Smooth muscle cell of the pulmonary artery (primary cell): Measurements from ENCODE around the gene ZNF221. TPM values are rescaled to one million over a fixed set of nuclear protein-coding genes. Genes with fewer than 3 reads are reported as not detected.

ENCODE experiments used
- total RNA-seq: library from RNA; depleted of rRNA; stranded (reverse); fragments of >200 nt; gene quantifications from 2 replicates; pipeline ENCODE4 v1.2.3, GENCODE V29; 2014

The ZNF221 gene
- 10.0 and 13.0 TPM in 2 replicates for total RNA-seq

GRCh38 chr19:43950834-43951645 lies at the start of gene ZNF221:
Gene ZNF221, plus strand, starts transcription at chr19:43951228. Its CDS starts 11,499 bp downstream, at chr19:43962727.

GRCh38 chr19:43934985-43935708 lies 15.9 kb upstream of the ZNF221 start, which contains the start of gene ZNF45:
Gene ZNF45, minus strand, starts transcription at chr19:43935282. Its CDS starts 13,097 bp downstream, at chr19:43922185.

DNA sequence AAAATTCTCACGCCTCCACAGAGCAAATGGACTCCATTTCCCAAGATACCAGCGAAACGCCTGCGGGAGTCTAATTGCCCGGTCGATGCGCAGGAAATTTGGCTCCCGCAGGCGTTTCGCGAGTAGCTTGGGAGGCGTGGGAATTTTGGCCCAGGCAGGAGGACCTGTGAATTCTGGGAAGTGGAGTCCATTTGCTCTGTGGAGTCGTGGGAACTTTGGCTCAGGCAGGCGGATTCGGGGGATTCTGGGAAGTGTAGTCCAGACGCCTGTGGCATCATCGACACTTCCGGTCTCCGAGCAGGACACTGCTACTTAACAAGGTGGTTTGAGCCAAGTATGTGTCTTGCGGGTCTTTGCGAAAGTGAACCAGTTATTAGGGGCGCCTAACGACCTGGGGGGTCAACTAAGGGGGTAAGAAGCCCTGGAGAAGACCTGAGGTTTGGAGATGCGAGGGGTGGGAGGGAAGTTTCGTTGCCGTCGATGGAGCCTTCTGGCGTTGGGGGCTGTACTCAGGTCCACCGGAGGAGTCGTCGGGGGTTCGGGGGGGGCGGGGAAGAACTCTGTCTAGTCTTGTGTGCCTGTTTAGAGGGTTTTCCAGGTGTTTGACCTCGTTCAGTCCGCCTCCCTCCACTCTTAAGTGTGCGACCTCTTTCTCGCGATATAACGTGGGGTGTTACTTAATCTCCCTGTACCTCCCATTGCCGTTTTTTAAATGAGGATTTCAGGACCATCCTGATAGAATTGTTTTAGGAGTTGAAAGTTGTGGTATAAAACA lies 33.1 kb downstream of the ZNF221 start, which contains the start of gene ZNF155:
Gene ZNF155, plus strand, starts transcription at position 277 of the 775 bp plus-strand sequence. CDS start 4,356 bp downstream, outside the sequence.

DNA sequence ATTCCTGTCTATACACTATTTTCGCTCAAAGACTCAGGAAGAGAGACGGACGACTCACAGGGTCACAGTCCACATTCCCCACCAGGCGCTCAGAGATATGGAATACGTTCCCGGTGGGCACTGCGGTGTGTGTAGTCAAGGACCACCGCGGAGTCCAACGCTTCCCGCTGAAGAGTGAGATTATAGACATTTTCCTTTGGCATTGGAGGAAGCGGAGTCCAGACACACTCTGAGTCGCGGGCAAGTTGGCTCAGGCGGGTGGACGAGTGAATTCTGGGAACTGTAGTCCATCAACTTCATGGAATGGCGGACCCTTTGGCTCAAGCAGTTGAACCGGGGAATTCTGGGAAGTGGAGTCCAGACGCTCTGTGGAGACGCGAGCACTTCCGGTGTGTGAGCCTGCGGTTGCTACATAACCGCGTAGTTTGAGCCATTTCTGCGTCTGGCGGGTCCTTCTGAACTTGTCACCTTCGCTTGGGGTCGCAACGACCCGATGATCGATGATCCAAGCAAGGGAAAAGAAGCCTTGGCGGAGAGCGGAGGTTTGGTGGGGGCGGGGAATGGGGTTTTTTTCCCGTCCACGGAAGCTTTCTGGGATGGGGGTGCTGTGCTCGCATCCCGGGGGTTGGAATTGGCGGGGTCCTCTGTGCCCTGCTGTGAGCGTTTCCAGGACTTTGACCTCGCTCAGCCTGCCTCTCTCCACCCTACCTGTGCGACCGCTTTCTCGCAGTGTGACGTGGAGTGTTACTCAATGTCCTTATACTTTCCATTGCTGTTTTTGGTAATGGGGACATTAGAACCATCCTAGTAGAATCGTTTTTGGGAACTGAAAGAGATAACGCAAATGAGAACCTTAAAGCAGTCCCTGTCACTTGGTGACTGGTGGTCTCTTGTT lies 51.8 kb downstream of the ZNF221 start, which contains the start of gene ZNF230:
Gene ZNF230, plus strand, starts transcription at position 392 of the 895 bp plus-strand sequence. CDS start 4,122 bp downstream, outside the sequence.

Other genes starting within 250 kb of the ZNF221 start
- not detected in 2 replicates for gene IRGC, start 235.2 kb upstream of the ZNF221 start, total RNA-seq
- 11.3 and 23.8 TPM in 2 replicates for gene SMG9, start 196.3 kb upstream of the ZNF221 start, total RNA-seq
- gene KCNN4, start 170.3 kb upstream of the ZNF221 start, total RNA-seq: 3.3 and 11.3 TPM in 2 replicates
- gene LYPD5, start 148.8 kb upstream of the ZNF221 start, total RNA-seq: 1.4 and 2.1 TPM in 2 replicates
- gene ZNF283, start 123.9 kb upstream of the ZNF221 start, total RNA-seq: 15.9 and 16.0 TPM in 2 replicates
- gene ZNF404, start 67.3 kb upstream of the ZNF221 start, total RNA-seq: 4.3 and 4.9 TPM in 2 replicates
- 14.9 and 22.0 TPM in 2 replicates for gene ZNF45, start 15.9 kb upstream of the ZNF221 start, total RNA-seq
- gene ZNF155, start 33.0 kb downstream of the ZNF221 start, total RNA-seq: 7.5 and 8.5 TPM in 2 replicates
- gene ZNF230, start 51.7 kb downstream of the ZNF221 start, total RNA-seq: 2.9 and 3.5 TPM in 2 replicates
- 4.2 TPM in 2 replicates for gene ZNF222, start 74.2 kb downstream of the ZNF221 start, total RNA-seq
- 4.9 and 5.1 TPM in 2 replicates for gene ZNF223, start 100.8 kb downstream of the ZNF221 start, total RNA-seq
- 2.7 and 4.1 TPM in 2 replicates for gene ZNF284, start 120.9 kb downstream of the ZNF221 start, total RNA-seq
- gene ZNF224, start 143.1 kb downstream of the ZNF221 start, total RNA-seq: 24.0 and 28.7 TPM in 2 replicates
- gene ZNF225, start 162.2 kb downstream of the ZNF221 start, total RNA-seq: 5.6 and 7.4 TPM in 2 replicates
- gene ZNF234, start 190.3 kb downstream of the ZNF221 start, total RNA-seq: 14.2 and 14.3 TPM in 2 replicates
- gene ZNF226, start 213.9 kb downstream of the ZNF221 start, total RNA-seq: 12.7 and 21.4 TPM in 2 replicates